ENCODE data around the gene LTC4S.
"Not testable (repeated sequence)": the region's sequence is repeated elsewhere in the genome, so short reads cannot be mapped to it uniquely, and the experiment has no call there.

LTC4S gene

GRCh38 chr5:179834120-179834519, 40.3 kb downstream of the LTC4S start:
- Histone ChIP-seq H3K9me3 (ENCODE audit: insufficient read depth, low read length, severe bottlenecking) (no peaks in the 10 kb centered on the region), H3K79me2 (ENCODE audit: insufficient read depth, low read length) (no peaks in the 10 kb centered on the region), H3K27me3 (ENCODE audit: insufficient read depth, low read length, poor library complexity) (no peaks in the 10 kb centered on the region), H3K4me1 (ENCODE audit: insufficient read depth, low read length) (peaks cover 12% of the 10 kb centered on the region), H4K20me1 (ENCODE audit: insufficient read depth, low read length) (no peaks in the 10 kb centered on the region), H3K36me3 (ENCODE audit: insufficient read depth, low read length) (peaks cover 70% of the 10 kb centered on the region), H3K9ac (ENCODE audit: low read depth, low read length) (no peak overlapping the region), H3K27ac (ENCODE audit: low read length) (no peak overlapping the region), H3K4me3 (ENCODE audit: low read depth in 1 of 2, low read length in 2 of 2) (no peak overlapping the region), H2AFZ (ENCODE audit: low read depth, low read length) (no peak overlapping the region), H3K4me2 (ENCODE audit: insufficient read depth, low read length) (no peak overlapping the region)
- DNase-seq (no peak), ATAC-seq (ENCODE audit: insufficient read depth, low read depth) (no peak)
- TF ChIP-seq EZH2 (IDR thresholded peaks at IDR 0.05; ENCODE audit: borderline replicate concordance, low read depth, low read length, severe bottlenecking) (no peak), CTCF (IDR thresholded peaks at IDR 0.05; ENCODE audit: borderline replicate concordance, extremely low read depth, low read length, poor library complexity, severe bottlenecking) (no peak)

GRCh38 chr5:179834871-179835270, 41.1 kb downstream of the LTC4S start:
- not testable (repeated sequence) for DNase-seq; H3K4me3 ChIP-seq (ENCODE audit: low read depth in 1 of 2, low read length in 2 of 2); H3K4me2 ChIP-seq (ENCODE audit: insufficient read depth, low read length); H3K9ac ChIP-seq (ENCODE audit: low read depth, low read length); H3K79me2 ChIP-seq (ENCODE audit: insufficient read depth, low read length); H3K9me3 ChIP-seq (ENCODE audit: insufficient read depth, low read length, severe bottlenecking); H4K20me1 ChIP-seq (ENCODE audit: insufficient read depth, low read length); H2AFZ ChIP-seq (ENCODE audit: low read depth, low read length); H3K27me3 ChIP-seq (ENCODE audit: insufficient read depth, low read length, poor library complexity); H3K27ac ChIP-seq (ENCODE audit: low read length); ATAC-seq (ENCODE audit: insufficient read depth, low read depth)
- H3K36me3 ChIP-seq (ENCODE audit: insufficient read depth, low read length) = peaks cover 68% of the 10 kb centered on the region
- H3K4me1 ChIP-seq (ENCODE audit: insufficient read depth, low read length) = peaks cover 12% of the 10 kb centered on the region

DNA sequence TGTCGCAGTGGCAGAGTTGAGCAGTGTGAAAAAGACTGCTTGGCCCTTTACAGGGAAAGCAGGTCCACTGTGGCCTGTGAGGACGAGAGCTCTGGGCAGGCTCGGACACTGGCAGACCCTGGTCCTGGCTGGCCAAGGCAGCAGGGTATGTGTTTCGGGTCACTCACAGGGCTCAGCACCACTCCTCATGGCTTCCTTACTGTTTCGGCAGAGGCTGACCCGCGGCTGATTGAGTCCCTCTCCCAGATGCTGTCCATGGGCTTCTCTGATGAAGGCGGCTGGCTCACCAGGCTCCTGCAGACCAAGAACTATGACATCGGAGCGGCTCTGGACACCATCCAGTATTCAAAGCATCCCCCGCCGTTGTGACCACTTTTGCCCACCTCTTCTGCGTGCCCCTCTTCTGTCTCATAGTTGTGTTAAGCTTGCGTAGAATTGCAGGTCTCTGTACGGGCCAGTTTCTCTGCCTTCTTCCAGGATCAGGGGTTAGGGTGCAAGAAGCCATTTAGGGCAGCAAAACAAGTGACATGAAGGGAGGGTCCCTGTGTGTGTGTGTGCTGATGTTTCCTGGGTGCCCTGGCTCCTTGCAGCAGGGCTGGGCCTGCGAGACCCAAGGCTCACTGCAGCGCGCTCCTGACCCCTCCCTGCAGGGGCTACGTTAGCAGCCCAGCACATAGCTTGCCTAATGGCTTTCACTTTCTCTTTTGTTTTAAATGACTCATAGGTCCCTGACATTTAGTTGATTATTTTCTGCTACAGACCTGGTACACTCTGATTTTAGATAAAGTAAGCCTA, 42.6 kb downstream of the LTC4S start:
- ATAC-seq (ENCODE audit: insufficient read depth, low read depth) = peak; percentile 94
- no peak for TF ChIP-seq EZH2 (IDR thresholded peaks at IDR 0.05; ENCODE audit: borderline replicate concordance, low read depth, low read length, severe bottlenecking)
- peak; percentile 60 for TF ChIP-seq CTCF (IDR thresholded peaks at IDR 0.05; ENCODE audit: borderline replicate concordance, extremely low read depth, low read length, poor library complexity, severe bottlenecking)

DNA sequence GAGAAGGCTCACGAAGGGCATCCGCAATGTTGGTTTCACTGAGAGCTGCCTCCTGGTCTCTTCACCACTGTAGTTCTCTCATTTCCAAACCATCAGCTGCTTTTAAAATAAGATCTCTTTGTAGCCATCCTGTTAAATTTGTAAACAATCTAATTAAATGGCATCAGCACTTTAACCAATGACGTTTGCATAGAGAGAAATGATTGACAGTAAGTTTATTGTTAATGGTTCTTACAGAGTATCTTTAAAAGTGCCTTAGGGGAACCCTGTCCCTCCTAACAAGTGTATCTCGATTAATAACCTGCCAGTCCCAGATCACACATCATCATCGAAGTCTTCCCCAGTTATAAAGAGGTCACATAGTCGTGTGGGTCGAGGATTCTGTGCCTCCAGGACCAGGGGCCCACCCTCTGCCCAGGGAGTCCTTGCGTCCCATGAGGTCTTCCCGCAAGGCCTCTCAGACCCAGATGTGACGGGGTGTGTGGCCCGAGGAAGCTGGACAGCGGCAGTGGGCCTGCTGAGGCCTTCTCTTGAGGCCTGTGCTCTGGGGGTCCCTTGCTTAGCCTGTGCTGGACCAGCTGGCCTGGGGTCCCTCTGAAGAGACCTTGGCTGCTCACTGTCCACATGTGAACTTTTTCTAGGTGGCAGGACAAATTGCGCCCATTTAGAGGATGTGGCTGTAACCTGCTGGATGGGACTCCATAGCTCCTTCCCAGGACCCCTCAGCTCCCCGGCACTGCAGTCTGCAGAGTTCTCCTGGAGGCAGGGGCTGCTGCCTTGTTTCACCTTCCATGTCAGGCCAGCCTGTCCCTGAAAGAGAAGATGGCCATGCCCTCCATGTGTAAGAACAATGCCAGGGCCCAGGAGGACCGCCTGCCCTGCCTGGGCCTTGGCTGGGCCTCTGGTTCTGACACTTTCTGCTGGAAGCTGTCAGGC, 43.6 kb downstream of the LTC4S start:
- ATAC-seq (ENCODE audit: insufficient read depth, low read depth) (no peak), DNase-seq (no peak)
- Histone ChIP-seq H3K27me3 (ENCODE audit: insufficient read depth, low read length, poor library complexity) (no peaks in the 10 kb centered on the region), H3K79me2 (ENCODE audit: insufficient read depth, low read length) (no peaks in the 10 kb centered on the region), H3K4me3 (ENCODE audit: low read depth in 1 of 2, low read length in 2 of 2) (no peak overlapping the region), H3K36me3 (ENCODE audit: insufficient read depth, low read length) (peaks cover 58% of the 10 kb centered on the region), H3K4me1 (ENCODE audit: insufficient read depth, low read length) (peaks cover 12% of the 10 kb centered on the region), H3K9me3 (ENCODE audit: insufficient read depth, low read length, severe bottlenecking) (no peaks in the 10 kb centered on the region), H3K27ac (ENCODE audit: low read length) (peak overlapping the region; percentile 52; the same call in 1 of the 2 replicates), H3K9ac (ENCODE audit: low read depth, low read length) (no peak overlapping the region), H4K20me1 (ENCODE audit: insufficient read depth, low read length) (no peaks in the 10 kb centered on the region), H3K4me2 (ENCODE audit: insufficient read depth, low read length) (no peak overlapping the region), H2AFZ (ENCODE audit: low read depth, low read length) (no peak overlapping the region)
- TF ChIP-seq EZH2 (IDR thresholded peaks at IDR 0.05; ENCODE audit: borderline replicate concordance, low read depth, low read length, severe bottlenecking) (no peak), CTCF (IDR thresholded peaks at IDR 0.05; ENCODE audit: borderline replicate concordance, extremely low read depth, low read length, poor library complexity, severe bottlenecking) (no peak)

More for the DNA sequence above, 42.6 kb downstream of the LTC4S start:
- no peaks in the 10 kb centered on the region for H3K79me2 ChIP-seq (ENCODE audit: insufficient read depth, low read length)
- H3K9me3 ChIP-seq (ENCODE audit: insufficient read depth, low read length, severe bottlenecking) = no peaks in the 10 kb centered on the region
- H3K27ac ChIP-seq (ENCODE audit: low read length) = peak overlapping the region; percentile 52; the same call in 1 of the 2 replicates
- H3K27me3 ChIP-seq (ENCODE audit: insufficient read depth, low read length, poor library complexity) = no peaks in the 10 kb centered on the region
- peaks cover 12% of the 10 kb centered on the region for H3K4me1 ChIP-seq (ENCODE audit: insufficient read depth, low read length)
- no peak overlapping the region for H3K4me3 ChIP-seq (ENCODE audit: low read depth in 1 of 2, low read length in 2 of 2)
- DNase-seq = peak; percentile 68
- no peak overlapping the region for H2AFZ ChIP-seq (ENCODE audit: low read depth, low read length)
- no peak overlapping the region for H3K4me2 ChIP-seq (ENCODE audit: insufficient read depth, low read length)
- no peaks in the 10 kb centered on the region for H4K20me1 ChIP-seq (ENCODE audit: insufficient read depth, low read length)
- H3K36me3 ChIP-seq (ENCODE audit: insufficient read depth, low read length) = peaks cover 63% of the 10 kb centered on the region
- H3K9ac ChIP-seq (ENCODE audit: low read depth, low read length) = no peak overlapping the region
